Left kidney (tissue), 2 donors: ENCODE results near the gene SLC25A22. TPM values are rescaled to one million over a fixed set of nuclear protein-coding genes. Genes with fewer than 3 reads are reported as not detected.

Source experiments
- DNase-seq: peaks from one replicate; pipeline ENCODE4 v3.0.0-alpha.2; 2013
- polyA plus RNA-seq: library from polyadenylated mRNA; unstranded; fragments of 120-200 nt; gene quantifications from one replicate; pipeline ENCODE4 v1.2.1, GENCODE V29; 2013; ENCODE audit not compliant: insufficient read length

The SLC25A22 gene
- polyA plus RNA-seq, 1 donor: 13.0 TPM

DNA sequence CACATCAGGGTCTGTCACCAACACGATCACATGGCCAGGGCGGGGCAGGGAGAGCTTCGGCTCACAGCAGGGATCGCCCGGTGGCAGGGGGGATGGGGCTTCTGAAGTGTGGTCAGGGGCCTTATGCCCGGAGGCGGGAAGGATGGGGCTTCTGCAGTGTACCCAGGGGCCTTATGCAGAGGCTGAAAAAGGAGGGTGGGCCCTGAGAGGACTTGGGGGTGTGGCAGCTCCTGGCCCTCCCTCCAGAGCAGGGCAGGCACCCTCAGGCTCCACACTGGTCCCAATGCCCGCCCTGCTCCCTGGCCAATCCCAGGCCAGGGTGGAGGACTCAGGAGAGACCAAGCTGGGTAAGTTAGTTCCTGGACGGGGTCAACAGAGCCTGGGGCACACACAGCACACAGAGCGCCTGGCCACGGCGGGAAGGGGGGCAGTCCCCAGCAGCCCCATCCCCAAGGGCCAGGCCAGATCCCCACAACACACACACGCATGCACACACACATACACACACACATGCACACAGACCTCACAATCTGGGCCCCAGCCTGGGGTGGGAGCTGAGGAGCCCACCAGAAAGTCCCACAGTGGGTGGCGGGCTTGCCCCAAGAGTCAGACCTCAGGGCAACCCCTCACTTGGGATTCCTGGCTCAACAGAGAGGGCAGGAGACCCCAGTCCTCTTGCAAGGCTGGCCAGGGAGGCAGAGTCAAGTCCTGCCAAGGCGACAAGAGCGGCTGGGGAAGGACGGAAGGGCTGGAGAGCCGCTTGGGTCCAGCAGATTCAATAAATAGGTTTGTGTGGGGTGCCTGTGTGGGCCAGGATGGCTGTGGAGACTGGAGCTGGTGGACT is 7.1 kb downstream of the SLC25A22 start:
- DNase-seq: no peak

DNA sequence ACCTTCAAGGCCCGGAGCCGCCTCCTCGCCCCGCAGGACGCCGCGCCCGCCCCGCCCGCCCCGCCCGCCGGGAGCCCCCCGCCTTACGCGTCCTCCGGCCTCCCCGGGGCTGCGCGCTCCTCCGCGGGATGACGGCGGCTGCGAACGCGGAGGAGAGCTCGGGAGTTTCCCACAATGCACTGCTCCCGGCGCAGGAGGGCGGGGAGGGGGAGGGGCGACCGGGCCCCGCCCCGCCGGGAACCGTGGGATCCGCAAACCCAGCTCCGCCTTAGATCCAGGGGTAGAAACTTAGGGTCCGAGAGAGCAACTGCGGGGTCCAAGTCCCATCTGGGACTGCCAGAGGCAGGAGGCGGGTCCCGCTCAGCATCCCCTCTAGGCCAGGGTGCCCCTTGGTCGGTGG is 8.1 kb downstream of the SLC25A22 start, which contains the start of gene CEND1:
Gene CEND1 (minus strand): TSS at position 148 of the 400 bp plus-strand sequence. CDS start 1,514 bp downstream, outside the sequence.
- no peak for DNase-seq

DNA sequence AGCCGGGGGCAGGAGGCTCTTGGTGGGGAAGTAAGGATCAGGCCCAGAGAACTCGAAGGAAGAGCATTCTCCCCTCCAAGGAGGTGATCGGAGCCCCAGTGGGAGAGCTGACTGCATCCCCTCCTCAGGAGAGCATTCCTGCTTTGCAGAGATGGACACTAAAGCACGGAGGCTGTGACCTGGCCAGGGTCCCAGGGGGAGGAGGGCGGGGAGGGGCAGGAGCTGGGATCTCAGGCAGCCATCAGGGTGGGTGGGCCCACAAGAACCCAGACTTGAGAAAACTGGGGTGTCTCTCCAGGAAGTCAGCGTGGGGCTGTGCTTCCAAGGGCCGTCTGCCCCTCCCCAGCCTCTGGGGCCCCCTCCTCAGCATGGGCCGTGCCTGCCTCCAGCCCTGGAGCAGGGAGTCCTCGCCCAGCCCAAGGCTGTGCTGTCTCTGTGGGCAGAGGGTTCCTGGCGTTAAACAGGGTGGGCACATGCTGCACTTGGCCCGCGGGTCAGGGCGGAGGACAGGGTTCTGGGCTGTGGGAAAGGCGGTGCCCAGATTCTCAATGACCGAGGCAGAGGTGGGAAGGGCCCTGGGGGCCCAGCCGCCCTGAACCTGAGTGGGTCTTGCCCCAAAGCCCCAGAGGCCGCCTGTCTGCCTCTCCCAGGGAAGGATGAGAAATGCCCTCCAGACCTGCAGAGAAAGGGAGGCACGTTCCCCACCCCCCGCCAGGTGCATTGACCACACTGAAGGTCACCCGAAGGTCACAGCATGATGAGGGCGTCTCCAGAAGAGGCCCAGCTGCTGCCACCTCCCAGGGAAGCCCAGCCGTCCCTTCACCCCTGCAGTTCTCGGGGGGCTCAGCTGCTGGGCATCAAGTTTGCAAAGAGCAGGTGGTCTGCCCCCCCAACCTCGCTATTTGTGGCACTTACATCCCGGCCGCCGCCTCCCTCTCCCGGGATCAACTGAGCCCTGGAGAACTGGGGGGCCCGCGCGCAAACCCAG is 8.8 kb downstream of the SLC25A22 start:
- DNase-seq: no peak

DNA sequence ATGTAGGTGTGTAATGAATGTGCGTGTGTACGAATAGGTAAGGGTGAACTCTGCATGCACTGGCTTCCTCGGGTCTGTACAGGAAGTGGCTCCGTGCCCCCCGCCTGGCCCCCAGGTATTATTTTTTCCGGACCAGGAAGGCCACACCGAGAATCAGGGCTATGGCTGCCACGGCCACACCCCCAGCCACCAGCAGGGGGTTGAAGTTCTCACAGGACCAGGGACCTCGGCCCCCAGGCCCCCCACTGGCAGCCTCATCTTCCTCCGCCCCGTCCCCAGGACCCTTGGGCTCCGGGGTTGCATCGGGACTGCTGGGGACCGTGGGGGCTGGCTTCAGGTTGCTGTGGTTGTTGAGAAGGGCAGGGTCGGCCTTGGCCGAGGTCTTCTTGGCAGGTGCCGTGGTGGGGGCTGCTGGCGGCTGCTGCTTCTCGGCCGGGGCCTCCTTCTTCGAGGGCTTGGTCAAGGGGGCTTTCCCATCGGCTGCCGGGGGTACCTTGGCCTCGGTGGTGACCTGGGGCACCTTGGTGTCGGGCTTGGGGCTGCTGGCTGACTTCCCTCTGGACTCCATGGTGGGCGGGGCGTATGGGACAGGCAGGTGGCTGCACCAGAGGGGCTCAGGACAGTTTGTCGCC is 10.0 kb downstream of the SLC25A22 start:
- no peak for DNase-seq

DNA sequence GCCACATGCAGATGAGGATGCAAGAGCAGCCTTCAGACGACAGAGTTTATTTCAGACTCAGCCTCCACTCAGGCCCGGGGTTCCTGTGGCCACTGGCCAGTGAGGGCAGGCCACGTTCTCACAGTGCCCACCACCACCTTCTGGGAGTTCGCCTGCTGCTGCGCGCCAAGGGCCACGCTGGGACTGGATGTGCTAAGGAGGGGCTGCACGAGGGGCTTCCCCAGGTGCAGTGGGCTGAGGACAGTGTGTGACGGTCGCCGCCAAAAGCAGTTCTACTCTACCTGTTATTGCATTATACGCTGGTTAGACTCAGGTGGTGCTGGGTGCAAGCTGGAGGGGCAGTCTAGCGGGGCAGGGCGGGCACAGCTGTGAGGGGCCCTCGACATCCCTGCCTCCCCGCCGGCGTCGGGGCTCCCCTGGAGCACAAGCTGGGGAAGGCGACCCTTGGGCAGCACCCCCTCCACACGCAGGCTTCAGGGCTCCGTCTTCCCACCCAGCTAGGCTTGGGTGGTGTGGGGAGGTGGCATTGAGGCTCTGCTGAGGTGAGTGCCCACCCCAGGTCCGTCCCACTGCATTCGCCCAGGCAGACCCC is 10.9 kb downstream of the SLC25A22 start:
- no peak for DNase-seq

DNA sequence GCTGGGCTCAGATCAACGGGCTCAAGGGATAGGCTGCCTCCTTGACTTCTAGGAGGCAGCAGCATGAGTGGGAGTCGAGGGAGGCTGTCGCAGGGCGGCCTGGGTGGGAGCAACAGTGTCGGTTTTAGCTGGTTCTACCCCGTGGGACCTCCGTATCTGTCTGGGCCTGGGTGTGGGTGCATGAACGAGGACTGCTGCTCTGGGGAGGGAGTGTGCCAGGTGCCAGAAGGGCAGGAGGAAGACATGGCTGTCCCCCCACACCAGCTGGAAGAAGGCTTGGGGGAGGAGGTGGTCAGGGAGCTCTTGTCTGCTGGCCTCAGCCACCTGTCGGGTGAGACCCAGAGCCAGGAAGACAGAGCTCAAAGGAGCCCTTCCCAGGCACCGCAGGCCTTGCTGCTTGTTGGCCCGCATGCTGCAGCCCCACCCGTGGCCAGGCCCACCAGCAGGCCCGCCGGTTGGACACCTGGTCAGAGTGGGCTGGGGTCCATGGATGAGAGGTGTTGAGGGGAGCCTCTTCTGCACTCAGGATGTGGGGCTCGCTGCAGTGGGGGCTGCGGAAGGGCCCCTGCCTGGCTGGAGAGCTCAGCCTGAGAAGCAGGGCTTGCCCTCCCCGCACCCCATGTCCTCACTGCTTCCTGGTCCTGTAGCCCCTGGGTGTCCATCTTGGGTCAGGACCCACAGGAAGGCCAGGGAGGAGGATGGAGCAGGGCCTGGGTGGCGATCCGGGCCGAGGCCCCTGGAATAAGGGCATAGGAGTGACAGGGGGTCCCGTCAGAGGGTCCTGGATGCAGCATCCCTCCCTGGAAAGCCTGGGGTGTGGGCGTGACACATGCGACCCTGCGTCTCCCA is 11.6 kb downstream of the SLC25A22 start:
- no peak for DNase-seq

DNA sequence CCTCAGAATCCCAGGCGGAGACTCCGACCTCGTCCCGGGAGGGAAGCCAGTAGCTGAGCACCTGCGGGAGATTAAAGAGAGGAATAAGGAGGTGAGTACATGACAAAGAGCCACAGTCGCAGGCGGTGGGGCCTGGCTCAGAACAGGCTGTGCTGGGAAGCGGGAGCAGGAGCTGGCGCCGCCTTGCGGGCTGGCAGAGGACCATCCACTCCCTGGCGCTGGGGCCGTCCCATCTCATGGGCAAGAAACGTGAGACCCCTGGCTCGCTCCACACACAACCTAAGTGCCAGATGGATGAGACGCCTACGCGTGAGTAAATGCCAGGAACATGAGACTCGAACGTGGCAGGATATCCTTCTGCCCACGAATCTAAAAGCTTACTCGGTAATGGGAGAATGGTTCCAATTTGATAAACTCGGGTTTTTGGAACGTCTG is 14.5 kb downstream of the SLC25A22 start:
- peak; percentile 80 for DNase-seq

DNA sequence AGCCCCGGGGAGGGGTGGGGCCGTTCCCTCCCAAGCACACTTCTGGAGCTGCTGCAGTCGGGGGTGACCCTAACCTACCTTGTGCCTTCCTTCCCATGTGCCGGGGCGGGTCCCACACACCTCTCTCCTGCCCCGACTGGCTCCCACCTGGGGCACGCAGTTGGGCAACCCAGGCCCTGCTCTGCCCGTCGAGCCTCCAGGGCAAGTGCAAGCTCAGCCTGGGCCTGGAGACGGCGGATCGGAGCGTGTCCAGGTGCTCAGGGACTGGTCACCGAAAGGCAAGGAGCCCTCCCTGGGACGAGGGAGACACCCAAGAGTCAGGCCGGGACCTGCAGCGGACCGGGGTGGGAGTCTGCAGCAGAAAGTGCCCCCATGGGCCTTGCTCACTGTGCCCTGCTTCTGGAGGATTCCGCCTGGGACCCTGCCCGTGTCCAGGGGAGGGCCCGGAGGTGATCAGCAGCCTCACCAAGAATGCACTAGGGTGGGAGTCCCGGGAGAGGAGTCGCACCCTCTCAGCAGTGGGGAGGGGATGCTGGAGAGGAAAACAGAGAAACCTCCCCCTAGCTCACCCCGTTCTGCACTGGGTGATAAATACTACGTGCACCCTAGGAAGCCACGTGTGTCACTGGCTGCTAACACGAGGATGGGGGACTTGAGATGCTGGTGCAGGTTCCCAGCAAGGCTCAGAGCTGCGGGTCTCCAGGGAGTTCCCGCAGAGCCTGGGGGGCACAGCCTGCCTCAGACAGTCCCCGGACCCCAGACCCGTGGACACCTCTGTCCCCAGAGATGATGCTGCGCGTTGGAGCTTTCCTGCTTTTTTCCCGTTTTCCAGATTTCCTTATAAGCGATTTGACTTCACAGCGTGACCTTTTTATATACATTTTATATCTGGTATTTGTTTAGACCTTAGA is 15.6 kb downstream of the SLC25A22 start:
- DNase-seq: no peak

DNA sequence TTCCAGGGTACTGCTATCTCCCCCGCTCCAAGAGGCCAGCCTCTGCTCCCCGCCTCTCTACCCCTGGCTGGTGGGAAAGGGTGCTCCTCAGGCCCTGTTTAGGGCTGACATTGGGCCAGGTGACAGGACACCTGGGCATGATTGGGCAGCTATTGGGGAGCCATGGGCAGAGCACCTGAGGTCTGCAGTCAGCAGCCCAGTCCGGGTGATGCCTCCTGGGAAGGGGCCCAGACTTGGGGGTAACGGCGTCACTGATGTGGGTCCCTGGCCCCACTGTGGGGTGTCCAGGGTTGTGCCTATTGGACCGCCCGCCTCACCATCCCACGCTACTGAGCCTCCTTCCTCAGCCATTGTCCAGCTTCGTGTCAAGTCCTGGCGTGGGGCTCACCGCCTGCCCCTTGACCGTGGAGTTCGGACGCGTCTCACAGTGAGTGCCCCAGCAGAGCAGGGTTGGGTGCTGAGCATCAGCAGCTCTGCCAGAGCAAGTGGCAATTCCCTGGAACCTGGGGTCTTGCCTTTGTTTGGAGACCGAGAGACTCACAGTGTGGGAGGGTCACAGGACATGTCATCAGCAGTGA is 18.0 kb downstream of the SLC25A22 start:
- no peak for DNase-seq

DNA sequence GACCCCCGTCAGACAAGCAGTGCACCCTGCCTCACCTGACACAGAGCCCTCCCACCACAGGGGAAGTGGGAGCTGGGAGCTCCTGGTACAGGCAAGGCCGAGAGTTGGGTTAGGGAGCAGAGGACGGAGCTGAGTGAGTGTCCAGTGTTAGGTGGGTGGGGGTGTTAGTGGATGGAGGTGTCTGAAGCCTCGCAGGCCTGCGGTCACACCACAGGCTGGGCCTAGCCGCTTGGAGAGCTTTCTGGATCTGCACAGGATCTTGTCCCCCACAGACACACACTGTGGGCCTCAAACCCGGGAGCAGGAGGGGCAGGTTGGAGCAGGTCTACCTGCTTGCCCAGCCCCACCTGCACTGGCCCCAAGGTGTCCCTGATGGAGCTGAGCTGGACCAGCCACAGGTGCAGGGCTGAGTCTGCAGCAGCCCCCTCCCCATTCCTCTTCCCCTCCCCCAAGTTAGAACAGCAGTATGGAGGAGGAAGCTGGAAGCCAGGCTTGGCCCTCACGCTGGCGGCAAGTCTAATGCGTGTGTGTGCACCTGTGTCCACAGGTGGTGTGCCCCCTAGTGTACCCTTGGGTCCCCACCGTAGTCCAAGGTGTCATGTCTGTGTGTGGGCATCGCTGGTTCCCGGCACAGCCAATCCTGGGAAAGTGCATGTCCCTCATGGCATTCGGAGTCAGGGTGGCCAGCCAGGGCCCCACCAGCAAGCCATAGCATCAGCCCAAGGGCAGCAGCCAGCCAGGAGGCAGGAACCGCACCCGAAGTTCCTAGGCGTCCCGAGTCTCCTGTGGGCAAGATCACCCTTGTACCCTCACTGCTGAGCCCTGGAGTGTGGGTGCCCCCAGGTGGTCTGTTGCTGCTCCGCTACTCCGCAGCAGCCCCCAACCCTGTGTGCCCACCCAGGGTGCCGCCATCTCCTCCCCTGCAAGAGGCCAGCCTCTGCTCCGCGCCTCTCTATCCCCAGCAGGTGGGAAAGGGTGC is 18.8 kb downstream of the SLC25A22 start:
- no peak for DNase-seq

DNA sequence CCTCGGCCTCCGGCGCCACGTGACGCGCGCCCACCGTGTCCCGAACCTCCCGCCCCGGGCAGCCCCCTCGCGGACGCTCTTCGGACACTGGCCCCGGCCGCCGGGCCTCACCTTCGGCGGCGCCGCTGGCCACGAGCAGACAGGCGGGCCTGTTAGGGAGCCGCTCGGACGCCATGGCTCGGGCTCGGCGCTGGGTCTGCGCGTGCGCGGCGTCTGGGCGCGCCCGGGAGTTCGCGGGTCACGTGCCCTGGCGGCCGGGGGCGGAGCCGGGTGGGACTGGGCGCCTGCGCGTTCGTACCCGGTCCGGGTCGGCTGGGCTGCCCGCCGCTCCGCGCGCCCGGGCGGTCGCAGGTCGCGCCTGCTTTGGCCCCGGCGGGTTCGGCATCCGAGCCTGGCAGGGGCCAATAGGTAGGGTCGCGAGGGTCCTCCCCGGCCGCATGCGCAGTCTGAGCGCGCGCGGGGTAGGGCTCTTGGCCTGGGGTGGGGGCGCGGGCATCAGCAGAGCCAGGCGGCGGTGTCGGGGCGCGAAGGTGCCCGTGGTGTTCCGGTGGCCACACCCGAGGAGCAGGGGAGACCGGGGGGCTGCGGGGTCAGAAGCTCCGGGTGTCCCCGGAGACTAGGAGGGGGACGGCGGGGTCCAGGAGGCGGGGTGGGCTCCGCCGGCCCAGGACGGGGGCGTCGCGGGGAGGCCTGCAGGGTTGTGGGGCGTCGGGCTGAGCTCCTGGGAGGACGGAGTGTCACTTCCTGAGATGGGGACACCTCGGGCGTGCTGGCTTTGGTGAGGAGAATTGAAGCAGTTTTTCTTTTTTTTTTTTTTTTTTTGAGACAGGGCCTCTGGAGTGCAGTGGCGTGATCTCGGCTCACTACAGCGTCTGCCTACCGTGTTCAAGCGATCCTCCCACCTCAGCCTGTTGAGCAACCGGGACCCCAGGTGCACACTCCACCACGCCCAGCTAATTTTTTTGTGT is 20.5 kb downstream of the SLC25A22 start, which contains the start of gene GATD1:
Gene GATD1 (minus strand): TSS at position 200 of the 968 bp plus-strand sequence. CDS start 25 bp downstream, at position 175.
- peak; percentile 90 for DNase-seq

DNA sequence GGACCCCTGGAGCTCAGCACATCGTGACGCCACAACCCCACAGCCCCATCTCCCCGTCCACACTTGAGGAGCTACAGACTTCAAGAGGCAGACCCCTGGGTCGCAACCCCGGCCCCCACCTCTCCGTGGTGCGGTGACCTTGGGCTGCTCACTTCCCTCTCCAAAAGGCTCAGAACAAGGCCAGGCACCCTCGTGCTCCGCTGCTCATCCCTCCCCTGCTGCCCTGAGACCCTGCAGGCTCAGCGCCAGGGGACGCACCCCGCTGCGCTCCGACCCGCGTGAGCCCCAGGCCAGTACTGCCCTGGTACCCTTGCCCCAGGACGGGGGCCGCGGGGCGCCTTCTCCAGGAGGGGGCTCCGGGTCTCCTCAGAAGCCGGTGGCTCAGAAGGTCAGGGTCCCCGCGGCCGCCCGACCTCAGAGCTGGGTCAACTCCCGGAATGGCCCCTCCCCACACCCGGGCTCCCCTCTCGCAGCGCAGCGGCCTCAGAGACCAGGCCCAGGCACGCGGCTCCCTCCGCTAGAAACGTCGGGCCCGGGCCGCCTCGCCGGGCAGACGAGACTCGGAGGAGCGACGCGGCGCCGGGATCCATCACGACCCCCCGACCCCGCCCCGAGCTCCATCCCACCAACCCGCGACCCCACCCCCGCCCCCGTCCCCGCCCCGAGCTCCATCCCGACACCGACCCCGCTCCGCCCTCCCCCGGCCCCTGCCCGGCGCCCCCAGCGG is 21.4 kb downstream of the SLC25A22 start:
- DNase-seq: no peak

DNA sequence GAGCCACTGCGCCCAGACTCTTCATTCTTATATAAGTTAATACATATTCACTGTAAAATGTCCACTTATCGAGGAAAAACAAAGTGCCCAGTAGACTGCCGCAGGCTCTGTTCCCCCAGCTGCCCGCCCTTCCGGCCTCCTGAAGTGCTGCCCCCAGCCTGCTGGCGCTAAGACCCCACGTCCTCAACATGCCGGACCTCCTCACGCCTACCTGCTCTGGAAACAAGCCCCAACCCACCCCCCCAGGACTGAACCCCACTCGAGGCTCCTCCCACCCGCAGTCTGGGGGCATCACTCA is 21.9 kb downstream of the SLC25A22 start:
- no peak for DNase-seq

DNA sequence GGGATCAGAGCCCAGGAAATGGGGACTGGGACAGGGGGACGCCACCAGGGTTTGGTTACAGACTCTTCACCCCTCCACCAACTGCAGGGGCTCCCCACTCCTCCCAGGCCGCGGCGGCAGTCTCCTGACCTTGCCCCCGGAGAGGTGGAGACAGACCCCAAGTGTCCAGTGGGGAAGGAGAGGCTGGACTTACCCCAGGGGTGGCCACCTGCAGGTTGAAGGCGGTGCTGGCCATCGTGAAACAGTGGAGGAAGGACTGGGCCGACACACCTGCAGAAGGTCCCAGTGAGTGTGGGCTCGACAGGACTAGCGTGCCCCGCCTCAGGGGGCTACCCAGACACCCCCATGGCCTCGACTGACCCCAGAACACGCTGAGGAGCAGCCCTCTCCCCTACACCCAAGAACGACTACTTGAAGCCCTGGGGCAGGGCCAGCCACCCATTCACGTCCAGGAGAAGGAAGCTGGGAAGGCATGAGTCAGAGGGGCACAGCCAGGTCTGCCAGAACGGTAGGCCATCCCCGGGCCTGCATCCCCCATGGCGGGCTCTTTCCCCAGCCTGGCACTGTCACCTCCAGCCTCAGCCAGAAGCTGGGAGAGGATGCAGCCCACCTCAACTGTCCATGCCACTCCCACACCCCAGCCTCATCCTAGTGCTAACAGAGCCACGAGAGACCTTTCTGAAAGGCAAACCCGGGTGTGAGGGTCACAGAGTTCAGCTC is 23.0 kb downstream of the SLC25A22 start:
- DNase-seq: no peak

DNA sequence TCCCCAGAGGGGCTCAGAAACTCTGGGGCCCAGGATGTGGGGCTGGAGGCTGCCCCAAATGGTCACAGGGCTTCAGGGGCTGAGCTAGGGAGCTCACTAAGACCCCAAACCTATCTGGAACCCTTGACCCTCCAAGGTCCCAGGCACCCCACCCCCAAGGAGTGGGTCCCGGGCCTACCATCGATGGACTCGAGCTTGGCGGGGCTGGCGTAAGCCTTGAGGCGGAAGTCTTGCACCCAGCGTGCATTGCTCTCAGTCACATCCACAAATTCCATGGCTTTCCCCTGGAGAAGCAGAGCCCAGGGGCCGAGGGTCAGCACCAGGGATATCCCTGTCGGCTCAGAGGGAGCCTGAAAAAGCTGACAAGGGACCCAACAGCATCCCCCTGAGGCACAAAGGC is 24.3 kb downstream of the SLC25A22 start:
- DNase-seq: no peak

DNA sequence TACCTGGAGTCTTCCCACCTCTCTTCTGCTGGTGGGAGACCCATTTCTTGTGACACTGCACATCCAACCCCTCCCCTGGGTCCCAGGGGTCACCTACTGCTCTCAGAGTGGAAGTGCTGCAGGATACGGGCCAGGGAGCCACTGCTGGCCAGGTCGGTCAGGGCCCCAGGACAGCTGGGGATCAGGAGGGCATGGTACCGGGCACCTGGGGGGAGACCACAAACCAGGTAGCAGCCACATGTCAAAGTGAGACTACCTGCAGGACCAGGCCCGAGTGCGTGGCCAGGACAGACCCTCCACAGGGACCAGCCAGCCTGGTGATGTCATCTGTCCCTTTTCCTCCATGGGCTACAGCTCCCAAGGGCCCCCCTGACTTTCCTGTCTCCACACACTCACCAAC is 24.7 kb downstream of the SLC25A22 start:
- no peak for DNase-seq
